Neural progenitor cell (in vitro differentiated cells): ENCODE results near the gene FKBP3. TPM values are rescaled to one million over a fixed set of nuclear protein-coding genes. Genes with fewer than 3 reads are reported as not detected.

Experiments used
- DNase-seq: peaks from one replicate; pipeline ENCODE4 v3.0.0-alpha.2; 2016; ENCODE audit warnings: low spot score
- H2AFZ ChIP-seq: fragments of 200-600 bp; sonication (generic); replicated peaks from 2 replicates; pipeline ENCODE4 v1.6.1; 2016; ENCODE audit warnings: antibody characterized with exemption
- H3F3A ChIP-seq: fragments of 200-600 bp; sonication (generic); 2 replicates; pipeline ENCODE4 v1.6.1; 2016; ENCODE audit warnings: antibody characterized with exemption, low read depth
- H3K27ac ChIP-seq: fragments of 200-600 bp; sonication (generic); 2 replicates; pipeline ENCODE4 v1.5.1; 2016; ENCODE audit warnings: mild to moderate bottlenecking
- H3K27me3 ChIP-seq: fragments of 200-600 bp; sonication (generic); 2 replicates; pipeline ENCODE4 v1.6.1; 2016; ENCODE audit warnings: mild to moderate bottlenecking, moderate library complexity
- H3K36me3 ChIP-seq: fragments of 200-600 bp; sonication (generic); 2 replicates; pipeline ENCODE4 v1.5.1; 2016
- H3K4me1 ChIP-seq: fragments of 200-600 bp; sonication (generic); 2 replicates; pipeline ENCODE4 v1.6.1; 2016; ENCODE audit warnings: mixed run types
- H3K4me2 ChIP-seq: fragments of 200-600 bp; sonication (generic); 2 replicates; pipeline ENCODE4 v1.6.1; 2016
- H3K4me3 ChIP-seq: fragments of 200-600 bp; sonication (generic); 2 replicates; pipeline ENCODE4 v1.5.1; 2016
- H3K79me2 ChIP-seq: fragments of 200-600 bp; sonication (generic); 2 replicates; pipeline ENCODE4 v1.6.1; 2016; ENCODE audit warnings: low read depth
- H3K9ac ChIP-seq: fragments of 200-600 bp; sonication (generic); 2 replicates; pipeline ENCODE4 v1.6.1; 2016
- H3K9me3 ChIP-seq: fragments of 200-600 bp; sonication (generic); 2 replicates; pipeline ENCODE4 v1.5.1; 2016; ENCODE audit warnings: low read depth
- H4K20me1 ChIP-seq: fragments of 200-600 bp; sonication (generic); 2 replicates; pipeline ENCODE4 v1.6.1; 2016; ENCODE audit warnings: low read depth
- H3K27ac Mint-ChIP-seq: 3 replicates; pipeline ENCODE4 v1.8.0; 2021; ENCODE audit warnings: mixed read lengths
- H3K27me3 Mint-ChIP-seq: 2 replicates; pipeline ENCODE4 v1.8.0; 2022; ENCODE audit warnings: low read depth, mild to moderate bottlenecking, inconsistent platforms, moderate library complexity, mixed read lengths; ENCODE audit not compliant: insufficient read depth
- H3K36me3 Mint-ChIP-seq: 3 replicates; pipeline ENCODE4 v1.8.0; 2021; ENCODE audit warnings: mixed read lengths
- H3K4me1 Mint-ChIP-seq: 3 replicates; pipeline ENCODE4 v1.8.0; 2021; ENCODE audit warnings: mixed read lengths
- H3K4me3 Mint-ChIP-seq: 3 replicates; pipeline ENCODE4 v1.8.0; 2021; ENCODE audit warnings: mild to moderate bottlenecking, moderate library complexity, mixed read lengths
- H3K9me3 Mint-ChIP-seq: 3 replicates; pipeline ENCODE4 v1.8.0; 2020; ENCODE audit warnings: mixed read lengths
- CTCF ChIP-seq: fragments of 200-600 bp; sonication (generic); IDR thresholded peaks from 2 replicates; pipeline ENCODE4 v1.5.1; 2017; ENCODE audit warnings: antibody characterized with exemption, mild to moderate bottlenecking
- EZH2 ChIP-seq: fragments of 200-600 bp; sonication (generic); IDR thresholded peaks from 2 replicates; pipeline ENCODE4 v1.6.1; 2017; ENCODE audit warnings: antibody characterized with exemption, mild to moderate bottlenecking, moderate library complexity
- EZH2phosphoT487 ChIP-seq: fragments of 200-600 bp; sonication (generic); IDR thresholded peaks from 2 replicates; pipeline ENCODE4 v1.6.1; 2017; ENCODE audit warnings: antibody characterized with exemption
- total RNA-seq: library from RNA; depleted of rRNA; stranded (reverse); fragments of >200 nt; gene quantifications from 2 replicates; pipeline ENCODE4 v1.2.3, GENCODE V29; 2015; ENCODE audit warnings: low replicate concordance

Gene FKBP3
- total RNA-seq, 1 donor from 2014 or later: 209 TPM

- no peaks in the 10 kb centered on the region for H3K27me3 Mint-ChIP-seq
- TF ChIP-seq CTCF (no peak), EZH2phosphoT487 (no peak), EZH2 (no peak)
- Histone ChIP-seq H3K36me3 (peaks cover 17% of the 10 kb centered on the region), H3K4me1 (peaks cover 18% of the 10 kb centered on the region), H3F3A (no peaks in the 10 kb centered on the region), H3K9me3 (no peaks in the 10 kb centered on the region), H4K20me1 (peaks cover 35% of the 10 kb centered on the region), H3K27ac (no peak overlapping the region), H3K27me3 (no peaks in the 10 kb centered on the region), H3K4me2 (no peak overlapping the region), H3K79me2 (peaks cover 88% of the 10 kb centered on the region), H2AFZ (no peak overlapping the region), H3K9ac (no peak overlapping the region), H3K4me3 (no peak overlapping the region)
- no peak for DNase-seq
- no peak overlapping the region for H3K27ac Mint-ChIP-seq
- peaks cover 9% of the 10 kb centered on the region for H3K36me3 Mint-ChIP-seq
- peaks cover 8% of the 10 kb centered on the region for H3K4me1 Mint-ChIP-seq
- no peak overlapping the region for H3K4me3 Mint-ChIP-seq
- H3K9me3 Mint-ChIP-seq: no peaks in the 10 kb centered on the region
These were observed 5.2 kb downstream of the FKBP3 start for GRCh38 chr14:45128963-45129629.

GRCh38 chr14:45125754-45126153 lies 8.5 kb downstream of the FKBP3 start:
- Mint-ChIP-seq H3K27me3 (no peaks in the 10 kb centered on the region), H3K9me3 (no peaks in the 10 kb centered on the region), H3K27ac (no peak overlapping the region), H3K36me3 (peaks cover 22% of the 10 kb centered on the region), H3K4me1 (peaks cover 1% of the 10 kb centered on the region), H3K4me3 (no peak overlapping the region)
- Histone ChIP-seq H3K9me3 (no peaks in the 10 kb centered on the region), H3K36me3 (peaks cover 30% of the 10 kb centered on the region), H3K27me3 (no peaks in the 10 kb centered on the region), H2AFZ (no peak overlapping the region), H3K79me2 (peaks cover 59% of the 10 kb centered on the region), H3K4me3 (no peak overlapping the region), H3K4me1 (no peaks in the 10 kb centered on the region), H3K4me2 (no peak overlapping the region), H3K27ac (no peak overlapping the region), H3K9ac (no peak overlapping the region), H4K20me1 (peaks cover 23% of the 10 kb centered on the region), H3F3A (no peaks in the 10 kb centered on the region)
- no peak for DNase-seq
- TF ChIP-seq CTCF (no peak), EZH2phosphoT487 (no peak), EZH2 (no peak)

- Mint-ChIP-seq H3K9me3 (no peaks in the 10 kb centered on the region), H3K36me3 (peaks cover 34% of the 10 kb centered on the region), H3K27me3 (no peaks in the 10 kb centered on the region), H3K27ac (no peak overlapping the region), H3K4me3 (no peak overlapping the region), H3K4me1 (no peaks in the 10 kb centered on the region)
- Histone ChIP-seq H3K9ac (no peak overlapping the region), H2AFZ (no peak overlapping the region), H3F3A (no peaks in the 10 kb centered on the region), H3K79me2 (peaks cover 34% of the 10 kb centered on the region), H3K36me3 (peaks cover 40% of the 10 kb centered on the region), H3K9me3 (no peaks in the 10 kb centered on the region), H3K27ac (no peak overlapping the region), H3K4me3 (no peak overlapping the region), H3K4me1 (no peaks in the 10 kb centered on the region), H3K4me2 (no peak overlapping the region), H4K20me1 (peaks cover 6% of the 10 kb centered on the region), H3K27me3 (no peaks in the 10 kb centered on the region)
- TF ChIP-seq EZH2: no peak
- TF ChIP-seq EZH2phosphoT487: no peak
- DNase-seq: no peak
These were observed 11.0 kb downstream of the FKBP3 start for GRCh38 chr14:45123271-45123670.

GRCh38 chr14:45120096-45120495 lies 14.2 kb downstream of the FKBP3 start:
- Histone ChIP-seq H3K4me3 (no peak overlapping the region), H3K9me3 (no peaks in the 10 kb centered on the region), H3K79me2 (peaks cover 14% of the 10 kb centered on the region), H3K36me3 (peaks cover 62% of the 10 kb centered on the region), H2AFZ (no peak overlapping the region), H3K4me2 (no peak overlapping the region), H3K27ac (no peak overlapping the region), H3K4me1 (no peaks in the 10 kb centered on the region), H3K27me3 (no peaks in the 10 kb centered on the region), H3F3A (peaks cover 21% of the 10 kb centered on the region), H3K9ac (no peak overlapping the region), H4K20me1 (peaks cover 13% of the 10 kb centered on the region)
- Mint-ChIP-seq H3K4me1 (no peaks in the 10 kb centered on the region), H3K36me3 (peaks cover 35% of the 10 kb centered on the region), H3K27ac (no peak overlapping the region), H3K27me3 (no peaks in the 10 kb centered on the region), H3K4me3 (no peak overlapping the region), H3K9me3 (no peaks in the 10 kb centered on the region)
- DNase-seq: no peak
- no peak for TF ChIP-seq EZH2
- no peak for TF ChIP-seq CTCF
- no peak for TF ChIP-seq EZH2phosphoT487
